Karpas-422 (cell line): ENCODE data around the gene ABCG1. TPM values are rescaled to one million over a fixed set of nuclear protein-coding genes. Genes with fewer than 3 reads are reported as not detected.

ENCODE experiments used
- DNase-seq: peaks from one replicate; pipeline ENCODE4 v3.0.0-alpha.2; 2015
- H2AFZ ChIP-seq: fragments of 200-600 bp; sonication (generic); 2 replicates; pipeline ENCODE4 v1.6.1; 2014; ENCODE audit warnings: antibody characterized with exemption, low read length, mixed read lengths
- H3K27ac ChIP-seq: fragments of 200-600 bp; sonication (generic); 2 replicates; pipeline ENCODE4 v1.5.1; 2014; ENCODE audit warnings: mild to moderate bottlenecking, low read length, moderate library complexity
- H3K27me3 ChIP-seq: fragments of 200-600 bp; sonication (generic); 2 replicates; pipeline ENCODE4 v1.6.1; 2014; ENCODE audit warnings: low read length, mixed read lengths
- H3K36me3 ChIP-seq: fragments of 200-600 bp; sonication (generic); 2 replicates; pipeline ENCODE4 v1.6.1; 2014; ENCODE audit warnings: low read length, mixed read lengths; ENCODE audit not compliant: insufficient read depth
- H3K4me1 ChIP-seq: fragments of 200-600 bp; sonication (generic); 2 replicates; pipeline ENCODE4 v1.6.1; 2014; ENCODE audit warnings: mild to moderate bottlenecking, low read length, mixed read lengths
- H3K4me2 ChIP-seq: fragments of 200-600 bp; sonication (generic); 2 replicates; pipeline ENCODE4 v1.6.1; 2014; ENCODE audit warnings: low read length, low read depth, mild to moderate bottlenecking; ENCODE audit not compliant: poor library complexity, severe bottlenecking
- H3K4me3 ChIP-seq: fragments of 200-600 bp; sonication (generic); 2 replicates; pipeline ENCODE4 v1.5.1; 2014; ENCODE audit warnings: mild to moderate bottlenecking, antibody characterized with exemption, low read length, mixed read lengths
- H3K79me2 ChIP-seq: fragments of 200-600 bp; sonication (generic); 2 replicates; pipeline ENCODE4 v1.6.1; 2014; ENCODE audit warnings: mild to moderate bottlenecking, low read length, mixed read lengths
- H3K9ac ChIP-seq: fragments of 200-600 bp; sonication (generic); 2 replicates; pipeline ENCODE4 v1.6.0; 2014; ENCODE audit warnings: low read length
- H3K9me2 ChIP-seq: fragments of 200-600 bp; sonication (generic), shearing (Covaris generic); replicated peaks from 2 replicates; pipeline ENCODE4 v1.6.0; 2014; ENCODE audit warnings: mild to moderate bottlenecking, low read length, moderate library complexity; ENCODE audit not compliant: insufficient read depth
- H3K9me3 ChIP-seq: fragments of 300-700, 200-600 bp; sonication (generic); 2 replicates; pipeline ENCODE4 v1.6.1; 2014; ENCODE audit warnings: low read length, mixed read lengths
- H4K20me1 ChIP-seq: fragments of 200-600 bp; sonication (generic); 2 replicates; pipeline ENCODE4 v1.6.1; 2014; ENCODE audit warnings: mild to moderate bottlenecking, antibody characterized with exemption, low read length, low read depth; ENCODE audit not compliant: insufficient read depth
- total RNA-seq: library from RNA; depleted of rRNA; stranded (reverse); fragments of >200 nt; shearing (Covaris generic); gene quantifications from 2 replicates; pipeline ENCODE4 v1.2.3, GENCODE V29; 2014; ENCODE audit warnings: low replicate concordance

Gene ABCG1
- total RNA-seq, 1 experiment from 2014 or later = not detected

GRCh38 chr21:42338729-42339715 lies 120.1 kb downstream of the ABCG1 start:
- Histone ChIP-seq H3K9ac (no peak overlapping the region), H4K20me1 (peaks cover 4% of the 10 kb centered on the region; the same call in 1 of the 2 replicates), H3K79me2 (no peaks in the 10 kb centered on the region), H3K4me2 (no peak overlapping the region), H3K9me2 (no peaks in the 10 kb centered on the region), H3K27me3 (no peaks in the 10 kb centered on the region), H3K36me3 (no peaks in the 10 kb centered on the region), H3K4me3 (no peak overlapping the region), H2AFZ (no peak overlapping the region), H3K4me1 (peaks cover 6% of the 10 kb centered on the region; the same call in 1 of the 2 replicates), H3K27ac (no peak overlapping the region), H3K9me3 (no peaks in the 10 kb centered on the region)
- no peak for DNase-seq

- Histone ChIP-seq H3K9me2 (no peaks in the 10 kb centered on the region), H2AFZ (no peak overlapping the region), H3K4me2 (no peak overlapping the region), H3K36me3 (no peaks in the 10 kb centered on the region), H3K9ac (no peak overlapping the region), H3K4me3 (no peak overlapping the region), H3K9me3 (no peaks in the 10 kb centered on the region), H3K27me3 (no peaks in the 10 kb centered on the region), H3K79me2 (no peaks in the 10 kb centered on the region), H3K4me1 (peaks cover 6% of the 10 kb centered on the region; the same call in 1 of the 2 replicates), H3K27ac (no peak overlapping the region), H4K20me1 (peaks cover 4% of the 10 kb centered on the region; the same call in 1 of the 2 replicates)
- DNase-seq = no peak
Measured at GRCh38 chr21:42340187-42341050, 121.5 kb downstream of the ABCG1 start.

- Histone ChIP-seq H3K4me1 (no peaks in the 10 kb centered on the region), H4K20me1 (peaks cover 4% of the 10 kb centered on the region; the same call in 1 of the 2 replicates), H3K36me3 (no peaks in the 10 kb centered on the region)
Measured at GRCh38 chr21:42341776-42342542, 123.0 kb downstream of the ABCG1 start.

GRCh38 chr21:42343101-42343500 lies 124.2 kb downstream of the ABCG1 start:
- no peaks in the 10 kb centered on the region for H3K27me3 ChIP-seq
- H2AFZ ChIP-seq = no peak overlapping the region
- H3K9me2 ChIP-seq = no peaks in the 10 kb centered on the region
- H3K79me2 ChIP-seq = no peaks in the 10 kb centered on the region
- H3K9me3 ChIP-seq = no peaks in the 10 kb centered on the region
- no peak overlapping the region for H3K27ac ChIP-seq
- H3K36me3 ChIP-seq = no peaks in the 10 kb centered on the region
- DNase-seq = no peak
- H3K9ac ChIP-seq = no peak overlapping the region
- H3K4me3 ChIP-seq = no peak overlapping the region
- H3K4me2 ChIP-seq = no peak overlapping the region
- H3K4me1 ChIP-seq = no peaks in the 10 kb centered on the region
- H4K20me1 ChIP-seq = peaks cover 3% of the 10 kb centered on the region; the same call in 1 of the 2 replicates

More at GRCh38 chr21:42341776-42342542, 123.0 kb downstream of the ABCG1 start:
- Histone ChIP-seq H3K4me2 (no peak overlapping the region), H3K9ac (no peak overlapping the region), H3K9me3 (no peaks in the 10 kb centered on the region), H3K4me3 (no peak overlapping the region), H3K79me2 (no peaks in the 10 kb centered on the region), H3K27me3 (no peaks in the 10 kb centered on the region), H3K9me2 (no peaks in the 10 kb centered on the region), H2AFZ (no peak overlapping the region), H3K27ac (no peak overlapping the region)
- DNase-seq = no peak

GRCh38 chr21:42343556-42343955 lies 124.6 kb downstream of the ABCG1 start:
- no peaks in the 10 kb centered on the region for H3K9me2 ChIP-seq
- H3K4me3 ChIP-seq = no peak overlapping the region
- no peaks in the 10 kb centered on the region for H4K20me1 ChIP-seq
- no peak overlapping the region for H3K4me2 ChIP-seq
- no peak overlapping the region for H3K27ac ChIP-seq
- no peaks in the 10 kb centered on the region for H3K27me3 ChIP-seq
- H3K36me3 ChIP-seq = no peaks in the 10 kb centered on the region
- no peaks in the 10 kb centered on the region for H3K79me2 ChIP-seq
- no peak overlapping the region for H3K9ac ChIP-seq
- DNase-seq = no peak
- H3K9me3 ChIP-seq = no peaks in the 10 kb centered on the region
- H2AFZ ChIP-seq = no peak overlapping the region
- H3K4me1 ChIP-seq = no peaks in the 10 kb centered on the region

- Histone ChIP-seq H3K4me3 (no peak overlapping the region), H2AFZ (no peak overlapping the region), H3K79me2 (no peaks in the 10 kb centered on the region), H3K36me3 (no peaks in the 10 kb centered on the region), H3K9ac (no peak overlapping the region), H4K20me1 (no peaks in the 10 kb centered on the region), H3K27me3 (no peaks in the 10 kb centered on the region), H3K4me2 (no peak overlapping the region), H3K27ac (no peak overlapping the region), H3K4me1 (no peaks in the 10 kb centered on the region), H3K9me3 (no peaks in the 10 kb centered on the region), H3K9me2 (no peaks in the 10 kb centered on the region)
- DNase-seq = no peak
Measured at GRCh38 chr21:42343963-42344510, 125.1 kb downstream of the ABCG1 start.

GRCh38 chr21:42344631-42345030 lies 125.7 kb downstream of the ABCG1 start:
- H3K27ac ChIP-seq = no peak overlapping the region
- DNase-seq = no peak
- H3K27me3 ChIP-seq = no peaks in the 10 kb centered on the region
- no peaks in the 10 kb centered on the region for H3K9me3 ChIP-seq
- no peaks in the 10 kb centered on the region for H3K79me2 ChIP-seq
- no peaks in the 10 kb centered on the region for H4K20me1 ChIP-seq
- H3K36me3 ChIP-seq = no peaks in the 10 kb centered on the region
- no peak overlapping the region for H3K4me2 ChIP-seq
- no peak overlapping the region for H3K4me3 ChIP-seq
- H3K9ac ChIP-seq = no peak overlapping the region
- no peaks in the 10 kb centered on the region for H3K4me1 ChIP-seq
- no peak overlapping the region for H2AFZ ChIP-seq
- no peaks in the 10 kb centered on the region for H3K9me2 ChIP-seq
